ENCODE measurements around the gene PIH1D1.
"Not testable (repeated sequence)": the region's sequence is repeated elsewhere in the genome, so short reads cannot be mapped to it uniquely, and the experiment has no call there.

The PIH1D1 gene

DNA sequence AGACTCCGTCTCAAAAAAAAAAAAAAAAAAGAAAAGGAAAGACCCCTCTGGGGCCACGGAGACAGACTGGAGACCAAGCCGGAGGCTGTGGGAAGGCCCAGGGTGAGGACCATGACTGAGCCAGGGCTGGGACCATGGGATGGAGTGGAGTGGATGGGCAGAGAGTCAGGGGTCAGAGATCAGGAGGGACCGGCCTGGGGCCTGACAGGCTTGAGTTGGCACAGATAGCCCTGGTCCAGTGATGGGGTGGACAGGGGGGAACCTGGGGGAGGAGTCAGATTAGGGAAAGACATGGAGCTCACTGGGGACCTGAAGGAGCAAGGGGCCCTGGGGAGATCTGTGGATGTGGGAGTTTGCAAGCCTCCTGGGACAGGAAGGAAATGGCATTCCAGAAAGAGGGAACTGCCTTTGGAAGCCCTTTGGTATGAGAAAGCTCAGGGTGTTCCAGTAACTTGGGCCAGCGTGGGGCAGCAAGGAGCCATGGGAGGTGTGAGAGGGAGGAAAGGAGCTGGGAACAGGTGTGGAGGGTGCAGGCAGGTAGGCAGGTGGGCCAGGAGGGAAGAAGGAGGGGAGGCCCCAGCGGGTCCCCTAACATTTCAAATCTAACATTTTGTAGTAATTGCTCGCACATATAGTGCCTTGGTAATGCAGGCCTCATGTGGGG is 29.5 kb upstream of the PIH1D1 start:
- no peak for DNase-seq (ENCODE audit: low read depth)

DNA sequence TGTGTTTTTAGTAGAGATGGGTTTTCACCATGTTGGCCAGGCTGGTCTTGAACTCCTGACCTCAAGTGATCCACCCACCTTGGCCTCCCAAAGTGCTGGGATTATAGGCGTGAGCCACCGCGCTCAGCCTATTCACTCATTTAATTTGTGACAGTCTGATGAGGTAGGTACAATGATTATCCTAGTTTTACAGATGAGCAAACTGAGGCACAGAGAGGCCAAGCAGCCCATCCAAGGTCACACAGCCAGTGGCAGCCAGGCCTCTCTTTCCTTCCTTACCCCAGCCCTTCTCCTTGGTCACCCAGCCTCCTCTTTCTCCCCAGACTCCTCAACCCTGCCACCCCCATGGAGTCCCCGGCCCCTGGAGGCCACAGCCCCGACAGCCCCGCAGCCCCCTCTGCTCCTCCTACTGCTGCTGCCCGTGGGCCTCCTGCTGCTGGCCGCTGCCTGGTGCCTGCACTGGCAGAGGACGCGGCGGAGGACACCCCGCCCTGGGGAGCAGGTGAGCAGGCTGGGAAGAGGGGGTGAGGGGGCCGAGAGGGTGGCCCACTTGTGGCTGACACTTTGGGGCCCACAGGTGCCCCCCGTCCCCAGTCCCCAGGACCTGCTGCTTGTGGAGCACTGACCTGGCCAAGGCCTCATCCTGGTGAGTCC is 28.5 kb upstream of the PIH1D1 start:
- no peak for DNase-seq (ENCODE audit: low read depth)

DNA sequence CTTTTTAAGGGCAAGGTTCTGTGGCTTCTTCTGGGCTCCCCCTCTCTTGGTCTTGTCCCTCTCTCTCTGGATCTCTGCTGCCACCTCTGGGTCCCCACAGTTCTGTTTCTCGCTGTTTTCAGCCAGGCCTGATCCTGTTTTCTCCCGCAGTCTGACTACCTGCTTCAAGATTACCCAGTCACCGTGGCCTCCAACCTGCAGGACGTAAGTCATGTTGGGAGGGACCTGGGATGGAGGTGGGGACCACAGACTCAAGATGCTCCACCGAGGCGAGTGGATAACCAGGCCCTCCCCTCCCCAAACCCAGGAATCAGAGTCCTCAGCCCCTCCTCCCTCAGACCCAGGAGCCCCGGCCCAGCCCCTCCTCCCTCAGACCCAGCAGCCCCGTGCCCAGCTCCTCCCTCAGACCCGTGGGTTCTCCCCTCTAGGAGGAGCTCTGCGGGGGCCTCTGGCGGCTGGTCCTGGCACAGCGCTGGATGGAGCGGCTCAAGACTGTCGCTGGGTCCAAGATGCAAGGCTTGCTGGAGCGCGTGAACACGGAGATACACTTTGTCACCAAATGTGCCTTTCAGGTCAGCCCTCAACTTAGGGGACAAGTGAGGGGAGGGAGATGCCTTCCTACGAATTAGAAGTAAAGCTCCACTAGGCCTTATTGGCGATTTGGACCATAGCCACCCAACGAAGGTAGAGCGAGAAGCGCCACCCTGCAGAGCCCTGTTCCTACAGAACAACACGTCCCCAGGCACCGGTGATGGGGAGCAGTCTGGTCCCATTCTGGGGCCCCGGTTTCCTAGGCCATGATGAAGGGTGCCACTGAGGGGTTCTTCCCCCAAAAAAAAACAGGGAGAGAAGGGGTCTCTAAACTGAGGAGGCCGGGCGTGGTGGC is 24.6 kb upstream of the PIH1D1 start:
- no peak for DNase-seq (ENCODE audit: low read depth)

DNA sequence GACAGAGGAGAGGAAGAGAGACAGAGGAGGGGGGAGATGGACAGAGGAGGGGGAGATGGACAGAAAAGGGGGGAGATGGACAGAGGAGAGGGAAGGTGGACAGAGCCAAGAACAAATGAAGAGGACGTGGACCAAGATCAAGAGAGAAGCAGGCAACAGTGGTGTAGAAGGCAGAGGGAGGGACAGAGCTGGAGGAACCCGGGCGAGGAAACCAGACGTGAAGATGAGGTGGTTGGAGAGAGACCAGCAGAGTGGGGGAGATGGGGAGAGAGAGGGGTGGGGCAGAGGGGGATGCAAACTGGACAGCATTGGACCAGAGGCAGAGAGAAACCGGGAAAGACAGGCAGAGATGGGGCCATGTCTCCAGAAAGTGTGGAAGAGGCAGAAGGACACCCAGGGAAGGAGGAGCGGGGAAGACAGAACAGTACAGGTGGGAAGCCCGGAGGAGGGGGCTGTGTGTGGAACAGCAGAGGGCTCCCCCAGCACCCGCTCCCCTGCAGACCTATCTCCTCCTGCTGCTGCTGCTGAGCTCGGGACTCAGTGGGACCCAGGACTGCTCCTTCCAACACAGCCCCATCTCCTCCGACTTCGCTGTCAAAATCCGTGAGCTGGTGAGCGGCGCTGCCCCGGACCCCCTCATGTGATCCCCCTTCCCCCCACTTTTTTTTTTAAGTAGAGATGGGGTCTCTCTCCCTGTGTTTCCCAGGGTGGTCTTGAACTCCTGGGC is 23.7 kb upstream of the PIH1D1 start:
- no peak for DNase-seq (ENCODE audit: low read depth)

DNA sequence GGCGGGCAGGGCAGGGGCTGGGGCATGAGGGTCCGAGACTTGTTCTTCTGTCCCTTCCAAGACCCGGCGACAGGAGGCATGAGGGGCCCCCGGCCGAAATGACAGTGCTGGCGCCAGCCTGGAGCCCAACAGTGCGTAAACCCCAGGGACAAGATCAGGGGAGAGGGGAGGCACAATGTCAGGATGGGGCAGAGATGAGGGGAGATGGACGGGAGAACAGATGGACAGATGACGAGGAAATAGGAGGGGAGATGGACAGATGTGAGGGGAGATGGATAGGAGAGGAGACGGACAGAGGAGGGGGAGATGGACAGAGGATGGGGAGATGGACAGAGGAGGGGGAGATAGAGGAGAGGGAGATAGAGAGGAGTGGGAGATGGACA is 22.9 kb upstream of the PIH1D1 start:
- no peak for DNase-seq (ENCODE audit: low read depth)

DNA sequence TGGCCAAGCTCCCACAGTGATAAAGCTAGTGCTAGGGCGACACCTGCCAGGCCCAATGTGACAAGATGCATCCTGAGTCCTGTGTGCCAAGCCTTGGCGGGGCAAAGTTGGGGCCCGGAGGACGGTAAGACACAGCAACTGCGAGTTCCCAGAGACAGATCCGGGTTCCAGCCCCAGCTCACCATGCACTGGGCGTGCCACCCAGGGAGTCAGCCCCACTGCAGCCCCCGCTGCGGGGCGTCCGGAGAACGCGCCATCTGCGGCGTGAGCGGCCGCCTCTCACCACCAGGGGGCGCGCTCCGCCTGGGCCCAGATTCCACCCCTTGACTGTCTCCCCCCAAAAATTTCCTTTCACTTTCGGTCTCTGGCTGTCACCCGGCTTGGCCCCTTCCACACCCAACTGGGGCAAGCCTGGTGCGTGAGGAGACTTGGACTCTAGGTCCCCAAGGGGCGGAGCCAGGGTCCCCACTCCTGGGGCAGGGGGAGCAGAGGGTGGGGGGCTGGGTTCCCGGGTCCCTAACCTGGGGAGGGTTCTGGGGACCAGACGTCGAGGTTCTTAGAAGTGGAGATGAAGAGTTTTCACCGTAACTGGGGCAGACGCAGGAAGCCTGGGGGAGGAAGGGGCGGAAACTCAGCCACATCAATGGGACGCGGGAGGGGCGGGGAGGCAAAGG is 22.4 kb upstream of the PIH1D1 start, which contains the start of gene FLT3LG:
Gene FLT3LG (plus strand): TSS at position 348 of the 674 bp plus-strand sequence. CDS start 425 bp downstream, outside the sequence.
- DNase-seq (ENCODE audit: low read depth), result peak; percentile 62

DNA sequence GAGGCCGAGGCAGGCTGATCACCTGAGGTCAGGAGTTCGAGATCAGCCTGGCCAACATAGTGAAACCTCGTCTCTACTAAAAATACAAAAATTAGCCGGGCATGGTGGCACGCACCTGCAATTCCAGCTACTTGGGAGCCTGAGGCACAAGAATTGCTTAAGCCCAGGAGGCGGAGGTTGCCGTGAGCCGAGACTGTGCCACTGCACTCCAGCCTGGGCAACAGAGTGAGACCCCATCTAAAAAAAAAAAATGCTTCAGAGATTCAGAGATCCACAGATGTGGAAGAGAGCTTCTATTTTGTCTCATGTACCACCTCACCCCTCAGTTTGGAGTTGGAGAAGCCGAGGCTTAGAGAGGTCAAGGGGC is 21.9 kb upstream of the PIH1D1 start:
- not testable (repeated sequence) for DNase-seq (ENCODE audit: low read depth)

DNA sequence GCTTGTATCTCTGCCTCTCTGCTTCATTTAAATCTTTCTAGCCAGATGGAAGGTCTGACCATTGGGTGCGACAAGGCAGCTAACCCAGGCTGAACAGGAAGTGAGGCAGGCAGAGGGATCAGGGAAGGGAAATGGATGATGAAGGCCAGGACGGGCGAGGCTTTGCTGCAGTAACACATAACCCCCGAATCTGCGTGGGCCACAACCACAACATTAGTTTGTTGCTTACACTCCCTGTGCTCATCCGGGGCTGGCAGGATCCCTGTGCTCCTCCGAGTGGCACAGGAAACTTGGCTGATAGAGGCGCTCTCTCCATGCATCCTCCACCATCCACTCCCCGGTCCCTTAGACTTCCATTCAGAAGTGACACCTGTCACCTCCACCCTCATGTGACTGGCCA is 21.3 kb upstream of the PIH1D1 start:
- DNase-seq (ENCODE audit: low read depth), result no peak

DNA sequence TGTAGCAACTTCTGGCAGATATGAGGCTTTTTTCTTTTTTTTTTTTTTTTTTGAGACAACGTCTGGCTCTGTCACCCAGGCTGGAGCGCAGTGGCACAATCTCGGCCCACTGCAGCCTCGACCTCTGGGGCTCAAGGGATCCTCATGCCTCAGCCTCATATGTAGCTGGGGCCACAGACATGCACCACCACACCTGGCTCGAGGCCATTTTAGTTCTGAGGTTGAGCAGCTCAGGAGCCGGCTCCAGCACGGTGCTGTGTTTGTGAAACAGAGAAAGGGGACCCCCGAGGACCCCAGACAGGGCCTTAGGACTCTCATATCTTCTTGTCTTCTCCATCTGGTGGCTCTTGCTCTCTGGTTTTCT is 19.0 kb upstream of the PIH1D1 start:
- no peak for DNase-seq (ENCODE audit: low read depth)

DNA sequence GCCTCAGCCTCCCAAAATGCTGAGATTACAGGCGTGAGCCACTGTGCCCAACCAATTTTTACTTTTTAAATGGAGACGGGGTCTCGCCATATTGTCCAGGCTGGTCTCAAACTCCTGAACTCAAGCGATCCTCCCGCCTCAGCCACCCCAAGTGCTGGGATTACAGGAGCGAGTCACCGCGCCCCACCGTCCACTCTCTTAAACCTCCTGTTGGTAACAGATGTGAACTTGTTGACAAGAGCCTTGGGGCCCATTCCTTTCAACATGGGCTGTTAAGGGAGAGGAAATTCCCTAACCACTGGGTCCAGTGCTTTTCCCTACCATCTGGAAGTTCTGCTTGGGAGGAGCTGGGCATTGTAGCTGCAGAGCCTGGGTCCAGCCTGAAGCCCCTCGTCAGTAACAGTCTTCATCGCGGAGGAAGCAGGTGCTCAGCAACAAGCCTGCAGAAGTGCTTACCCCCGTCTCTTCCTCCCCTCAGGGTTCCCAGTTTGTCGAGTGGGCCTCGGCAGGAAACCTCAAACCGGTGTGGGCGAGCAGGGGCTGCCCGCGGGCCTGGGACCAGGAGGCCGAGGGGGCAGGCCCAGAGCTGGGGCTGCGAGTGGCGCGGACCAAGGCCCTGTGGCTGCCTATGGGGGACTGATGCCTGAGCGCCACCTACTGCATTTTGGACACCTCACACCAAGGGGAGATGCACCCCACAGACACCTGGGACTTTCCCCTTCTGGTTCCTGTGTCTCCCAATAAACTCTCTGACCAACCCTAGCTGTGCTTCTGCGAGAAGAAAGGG is 18.4 kb upstream of the PIH1D1 start:
- no peak for DNase-seq (ENCODE audit: low read depth)

DNA sequence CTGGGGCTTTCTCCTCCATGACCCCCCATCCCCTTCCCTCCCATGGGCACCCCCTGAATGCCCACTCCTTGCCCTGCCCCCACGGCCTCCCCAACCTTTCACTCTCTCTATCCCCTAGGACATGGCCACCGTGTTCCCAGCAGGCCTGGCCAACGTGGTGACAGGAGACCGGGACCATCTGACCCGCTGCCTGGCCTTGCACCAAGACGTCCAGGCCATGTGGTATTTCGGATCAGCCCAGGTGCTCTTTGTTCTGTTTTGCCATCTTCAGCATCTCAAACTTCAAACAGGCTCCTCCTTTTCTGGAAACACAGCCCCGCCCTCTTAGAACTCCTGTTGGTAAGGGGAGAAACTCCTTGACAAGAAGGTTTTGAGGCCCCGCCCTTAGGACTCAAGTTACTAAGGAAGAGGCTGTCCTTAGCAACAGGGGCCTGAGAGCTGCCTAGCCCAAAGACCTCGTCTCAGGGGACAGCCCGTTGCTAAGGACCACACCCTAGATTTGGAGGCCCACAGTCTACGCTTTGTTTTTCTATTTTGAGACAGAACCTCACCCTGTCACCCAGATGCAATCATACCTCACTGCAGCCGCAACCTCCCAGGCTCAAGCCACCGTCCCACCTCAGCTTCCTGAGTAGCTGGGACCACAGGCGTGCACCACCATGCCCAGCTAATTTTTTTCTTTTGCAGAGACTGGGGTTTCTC is 17.3 kb upstream of the PIH1D1 start:
- peak; percentile 96 for DNase-seq (ENCODE audit: low read depth)

DNA sequence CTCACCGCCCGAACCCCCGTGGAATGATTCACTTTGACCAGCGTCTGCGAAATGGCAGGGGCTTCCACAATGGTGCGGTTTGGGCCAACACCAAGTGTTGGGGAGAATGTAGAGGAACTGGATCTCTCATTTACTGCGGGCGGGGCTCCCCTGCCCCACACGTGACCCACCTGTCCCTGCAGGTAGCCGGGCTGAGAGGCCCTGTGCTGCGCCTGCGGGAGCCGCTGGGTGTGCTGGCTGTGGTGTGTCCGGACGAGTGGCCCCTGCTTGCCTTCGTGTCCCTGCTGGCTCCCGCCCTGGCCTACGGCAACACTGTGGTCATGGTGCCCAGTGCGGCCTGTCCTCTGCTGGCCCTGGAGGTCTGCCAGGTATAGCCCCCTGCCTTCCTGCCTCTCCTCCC is 16.6 kb upstream of the PIH1D1 start:
- DNase-seq (ENCODE audit: low read depth), result no peak

DNA sequence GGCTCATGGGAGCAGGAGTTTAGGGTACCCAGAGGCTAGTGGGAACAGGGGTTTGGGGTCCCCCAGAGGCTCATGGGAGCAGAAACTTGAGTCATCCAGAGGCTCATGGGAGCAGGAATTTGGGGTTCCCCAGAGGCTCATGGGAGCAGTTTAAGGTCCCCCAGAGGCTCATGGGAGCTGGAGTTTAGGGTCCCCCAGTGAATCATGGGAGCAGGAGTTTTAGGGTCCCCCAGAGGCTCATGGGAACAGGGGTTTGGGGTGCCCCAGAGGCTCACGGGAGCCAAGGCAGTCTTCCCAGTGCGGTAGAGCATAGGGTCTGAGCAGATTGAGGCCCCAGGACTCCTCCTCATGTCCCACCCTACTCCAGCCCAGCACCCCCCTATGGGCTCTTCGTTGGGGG is 13.8 kb upstream of the PIH1D1 start:
- DNase-seq (ENCODE audit: low read depth), result no peak

DNA sequence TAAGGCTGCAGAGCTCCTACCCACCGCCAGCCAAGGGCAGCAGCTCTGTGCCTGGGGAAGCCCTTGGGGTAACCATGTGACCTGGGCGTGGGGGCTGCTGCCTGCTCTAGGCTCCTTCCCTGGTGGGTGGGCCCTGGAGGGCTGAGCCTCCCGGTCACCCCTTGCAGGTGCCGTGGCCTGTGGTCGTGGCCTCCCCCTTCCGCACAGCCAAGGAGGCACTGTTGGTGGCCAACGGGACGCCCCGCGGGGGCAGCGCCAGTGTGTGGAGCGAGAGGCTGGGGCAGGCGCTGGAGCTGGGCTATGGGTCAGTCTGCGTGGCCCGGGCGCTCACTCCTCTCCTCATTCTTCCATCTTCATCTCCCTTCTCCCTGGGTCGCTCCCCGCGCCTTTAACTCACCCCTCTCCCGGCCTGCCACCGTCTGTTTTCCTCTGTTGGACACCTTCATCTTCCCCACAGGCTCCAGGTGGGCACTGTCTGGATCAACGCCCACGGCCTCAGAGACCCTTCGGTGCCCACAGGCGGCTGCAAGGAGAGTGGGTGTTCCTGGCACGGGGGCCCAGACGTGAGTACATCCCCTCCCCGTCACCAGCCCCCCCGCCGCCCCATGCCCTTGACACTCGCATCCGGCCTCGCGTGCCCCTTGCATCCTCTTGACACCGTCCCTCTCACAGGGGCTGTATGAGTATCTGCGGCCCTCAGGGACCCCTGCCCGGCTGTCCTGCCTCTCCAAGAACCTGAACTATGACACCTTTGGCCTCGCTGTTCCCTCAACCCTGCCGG is 12.5 kb upstream of the PIH1D1 start:
- DNase-seq (ENCODE audit: low read depth), result no peak

DNA sequence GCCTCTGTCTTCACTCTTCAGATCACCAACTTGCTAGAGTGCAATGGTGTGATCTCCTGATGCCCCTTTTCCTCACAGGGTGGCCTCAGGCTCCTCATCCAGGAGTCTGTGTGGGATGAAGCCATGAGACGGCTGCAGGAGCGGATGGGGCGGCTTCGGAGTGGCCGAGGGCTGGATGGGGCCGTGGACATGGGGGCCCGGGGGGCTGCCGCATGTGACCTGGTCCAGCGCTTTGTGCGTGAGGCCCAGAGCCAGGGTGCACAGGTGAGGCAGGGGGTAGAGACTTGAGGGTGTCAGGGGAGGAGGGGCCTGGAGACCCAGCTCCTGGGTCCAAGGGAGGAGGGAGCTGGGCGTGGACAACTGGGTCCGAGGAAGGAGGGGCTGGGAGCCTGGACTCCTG is 10.9 kb upstream of the PIH1D1 start:
- DNase-seq (ENCODE audit: low read depth), result no peak

DNA sequence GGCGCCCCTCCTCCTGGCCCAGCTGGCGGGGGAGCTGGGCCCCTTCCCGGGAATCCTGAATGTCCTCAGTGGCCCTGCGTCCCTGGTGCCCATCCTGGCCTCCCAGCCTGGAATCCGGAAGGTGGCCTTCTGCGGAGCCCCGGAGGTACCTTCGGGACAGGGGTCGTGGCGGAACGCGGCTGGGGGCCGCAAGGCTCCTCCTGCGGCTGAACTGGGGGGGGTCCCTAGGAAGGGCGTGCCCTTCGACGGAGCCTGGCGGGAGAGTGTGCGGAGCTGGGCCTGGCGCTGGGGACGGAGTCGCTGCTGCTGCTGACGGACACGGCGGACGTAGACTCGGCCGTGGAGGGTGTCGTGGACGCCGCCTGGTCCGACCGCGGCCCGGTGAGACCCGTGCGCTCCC is 10.0 kb upstream of the PIH1D1 start:
- no peak for DNase-seq (ENCODE audit: low read depth)

DNA sequence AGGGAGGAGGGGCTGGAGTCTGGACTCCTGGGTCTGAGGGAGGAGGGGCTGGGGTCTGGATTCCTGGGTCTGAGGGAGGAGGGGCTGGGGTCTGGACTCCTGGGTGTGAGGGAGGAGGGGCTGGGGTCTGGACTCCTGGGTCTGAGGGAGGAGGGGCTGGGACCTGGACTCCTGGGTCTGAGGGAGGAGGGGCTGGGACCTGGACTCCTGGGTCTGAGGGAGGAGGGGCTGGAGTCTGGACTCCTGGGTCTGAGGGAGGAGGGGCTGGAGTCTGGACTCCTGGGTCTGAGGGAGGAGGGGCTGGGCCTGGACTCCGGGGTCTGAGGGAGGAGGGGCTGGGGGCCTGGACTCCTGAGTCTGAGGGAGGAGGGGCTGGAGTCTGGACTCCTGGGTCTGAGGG is 9.5 kb upstream of the PIH1D1 start:
- not testable (repeated sequence) for DNase-seq (ENCODE audit: low read depth)

DNA sequence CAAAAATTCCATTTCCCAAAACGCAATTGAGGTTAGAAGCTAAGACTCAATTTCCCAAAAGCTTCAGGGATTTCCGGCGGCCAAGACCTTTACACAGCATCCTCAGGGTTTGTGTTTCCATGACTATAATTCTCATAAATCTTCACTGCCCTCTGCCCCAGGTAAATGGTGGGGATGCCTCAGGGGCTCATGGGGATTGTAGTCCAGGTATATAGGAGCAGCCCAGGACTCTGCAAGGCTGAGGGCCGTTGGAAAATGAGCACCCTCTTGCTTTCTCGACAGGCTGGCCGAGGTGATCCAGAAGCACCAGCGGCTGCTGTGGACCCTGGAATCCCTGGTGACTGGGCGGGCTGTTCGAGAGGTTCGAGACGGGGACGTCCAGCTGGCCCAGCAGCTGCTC is 7.8 kb upstream of the PIH1D1 start:
- no peak for DNase-seq (ENCODE audit: low read depth)

DNA sequence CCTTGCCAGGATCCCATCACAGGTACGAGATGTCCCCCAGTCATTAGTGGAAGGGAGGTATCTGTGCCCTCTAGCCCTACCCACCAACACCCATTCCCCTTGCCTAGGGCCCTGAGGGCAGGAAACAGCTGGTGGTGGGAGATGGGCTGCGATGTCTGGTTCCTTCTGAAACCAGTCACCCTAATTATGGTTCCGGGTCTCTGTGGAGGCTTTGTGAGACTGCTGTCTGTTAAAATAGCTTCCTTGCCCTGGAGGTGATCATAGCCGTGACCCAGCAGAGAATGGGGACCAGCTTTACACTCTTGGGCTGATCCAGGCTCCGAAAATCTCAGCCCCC is 6.9 kb upstream of the PIH1D1 start:
- DNase-seq (ENCODE audit: low read depth), result no peak

DNA sequence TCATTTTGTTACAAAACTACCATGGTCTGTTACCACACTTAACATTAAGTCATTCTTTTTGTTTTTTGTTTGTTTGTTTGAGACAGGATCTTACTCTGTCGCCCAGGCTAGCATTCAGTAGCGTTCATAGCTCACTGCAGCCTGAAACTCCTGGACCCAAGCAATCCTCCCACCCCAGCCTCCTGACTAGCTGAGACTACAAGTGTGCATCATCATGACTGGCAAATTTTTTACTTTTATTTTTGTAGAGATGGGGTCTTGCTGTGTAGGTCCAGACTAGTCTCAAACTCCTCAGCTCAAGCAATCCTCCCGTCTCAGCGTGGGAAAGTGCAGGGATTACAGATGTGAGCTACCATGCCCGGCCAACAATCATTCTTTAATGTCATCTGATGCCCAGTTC is 4.7 kb upstream of the PIH1D1 start:
- no peak for DNase-seq (ENCODE audit: low read depth)

All from fibroblast of the conjunctiva (primary cell).